Activated CD8-positive, alpha-beta memory T cell treated with anti-CD3 and anti-CD28 coated beads for 36 hours (primary cell): Measurements from ENCODE around the gene C16orf78. TPM values are rescaled to one million over a fixed set of nuclear protein-coding genes. Genes with fewer than 3 reads are reported as not detected.

Source experiments
- CTCF ChIA-PET: fragments of 350-600 bp; sonication (Branson Sonifier 250); formaldehyde crosslinking; loops from one replicate; lab custom pipeline; 2021; ENCODE audit warnings: antibody characterized with exemption; lab: Charles Lee
- POLR2A ChIA-PET: fragments of 350-600 bp; sonication (Branson Sonifier 250); formaldehyde crosslinking; loops from one replicate; lab custom pipeline; 2021; ENCODE audit warnings: antibody characterized with exemption; lab: Charles Lee
- total RNA-seq, 2 experiments: library from RNA; stranded (reverse); gene quantifications; one replicate each; pipeline ENCODE4 v1.2.3, GENCODE V29; 2021

C16orf78 gene
- total RNA-seq, 2 experiments from 2014 or later, result not detected

DNA sequence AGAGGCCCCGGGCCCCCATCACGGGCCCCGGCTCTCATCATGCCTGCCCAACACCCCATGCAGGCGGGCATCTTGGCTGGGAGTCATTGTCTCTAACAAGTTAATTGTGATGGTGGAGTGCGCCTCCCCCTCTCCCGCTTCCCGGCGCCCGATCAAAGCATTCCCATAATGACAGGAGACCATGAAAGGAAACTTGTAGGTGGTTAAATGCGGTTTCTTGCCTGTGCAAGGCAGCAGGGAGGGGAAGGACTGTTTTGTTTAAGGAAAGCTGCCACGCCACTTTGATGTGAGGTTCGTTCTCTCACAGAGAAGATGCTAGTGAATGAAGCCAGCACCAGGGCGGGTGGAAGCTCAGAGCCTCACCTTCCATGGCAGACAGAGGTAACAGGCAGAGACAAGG is 45.4 kb downstream of the C16orf78 start:
- POLR2A ChIA-PET, result no interaction called here
- CTCF ChIA-PET, result interaction anchor here (0.9 kb wide), 1 partner anchor 11 kb away, joined by 3 read pairs; no protein-coding TSS in a partner anchor

DNA sequence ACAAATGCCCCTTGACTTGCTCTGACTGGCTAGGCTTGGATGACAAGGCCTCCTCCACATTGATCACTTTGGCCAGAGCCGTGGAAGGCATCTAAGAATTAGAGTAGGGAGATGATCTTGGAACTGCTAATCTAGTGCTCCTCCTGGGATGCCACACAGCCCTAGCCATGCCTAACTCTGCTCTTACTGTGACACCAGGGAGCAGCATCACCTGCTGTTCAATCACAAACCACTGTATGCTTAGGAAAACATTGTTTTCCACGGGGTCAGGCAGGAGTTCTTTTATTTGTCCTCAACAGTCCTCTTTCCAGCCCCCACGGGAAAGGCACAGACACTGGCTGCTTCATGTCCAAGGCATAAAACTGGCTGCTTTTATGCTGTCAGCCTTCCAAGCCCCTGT is 46.3 kb downstream of the C16orf78 start:
- CTCF ChIA-PET, result no interaction called here
- POLR2A ChIA-PET, result no interaction called here

DNA sequence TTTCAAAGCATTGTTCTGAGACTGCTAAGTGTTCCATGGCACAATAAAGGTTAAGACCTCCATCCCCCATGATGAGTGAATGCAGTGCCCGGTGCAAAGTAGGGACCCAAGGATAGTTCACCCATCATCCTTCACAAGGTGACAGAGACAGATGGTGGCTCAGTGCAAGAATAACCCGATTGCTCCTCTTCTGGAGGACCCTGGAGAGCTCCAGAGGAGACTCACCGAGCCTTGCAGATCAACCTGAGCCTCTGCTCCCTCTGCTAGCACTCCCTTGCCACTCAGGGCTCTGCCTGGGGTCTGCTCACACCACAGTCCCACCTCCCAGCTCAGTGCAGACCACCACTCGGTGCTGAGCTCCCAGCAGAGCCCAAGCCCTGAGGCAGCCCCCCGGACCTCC is 49.3 kb downstream of the C16orf78 start:
- POLR2A ChIA-PET, result no interaction called here
- CTCF ChIA-PET, result no interaction called here

DNA sequence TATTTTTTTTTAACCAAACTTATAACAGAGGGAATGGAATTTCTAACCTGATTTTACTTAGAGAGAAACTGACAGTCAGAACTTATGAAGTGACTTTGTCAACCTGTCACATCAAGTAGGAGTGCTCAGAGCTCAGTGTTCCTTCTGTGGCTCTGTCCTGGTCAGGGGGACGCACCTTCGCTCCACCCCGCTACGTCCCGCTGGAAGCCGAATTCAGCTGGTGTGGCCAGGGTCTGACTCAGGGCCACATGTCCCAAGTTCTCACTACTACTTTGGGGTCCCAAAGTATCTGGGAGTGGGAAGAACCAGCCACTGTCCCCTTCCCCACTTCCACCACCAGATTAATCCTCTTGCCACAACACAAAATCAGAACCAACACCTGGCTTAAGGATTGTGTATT is 51.4 kb downstream of the C16orf78 start:
- ChIA-PET POLR2A (no interaction called here), CTCF (no interaction called here)

DNA sequence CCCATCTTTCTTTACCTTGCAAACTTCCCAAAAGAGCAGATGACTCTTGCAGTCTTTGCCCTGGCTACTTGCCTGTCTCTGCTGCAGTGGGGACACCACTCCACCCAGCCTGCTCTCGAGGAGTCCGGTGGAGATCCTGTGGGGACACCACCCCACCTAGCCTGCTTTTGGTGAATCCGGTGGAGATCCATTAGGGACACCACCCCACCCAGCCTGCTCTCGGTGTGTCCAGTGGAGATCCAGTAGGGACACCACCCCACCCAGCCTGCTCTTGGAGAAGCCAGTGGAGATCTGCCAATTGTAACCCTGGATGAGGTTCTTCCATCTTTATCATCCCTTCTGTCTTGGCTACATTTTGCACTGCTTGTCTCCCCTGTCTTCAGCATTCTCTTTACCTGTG is 54.2 kb downstream of the C16orf78 start:
- ChIA-PET POLR2A (no interaction called here), CTCF (no interaction called here)

DNA sequence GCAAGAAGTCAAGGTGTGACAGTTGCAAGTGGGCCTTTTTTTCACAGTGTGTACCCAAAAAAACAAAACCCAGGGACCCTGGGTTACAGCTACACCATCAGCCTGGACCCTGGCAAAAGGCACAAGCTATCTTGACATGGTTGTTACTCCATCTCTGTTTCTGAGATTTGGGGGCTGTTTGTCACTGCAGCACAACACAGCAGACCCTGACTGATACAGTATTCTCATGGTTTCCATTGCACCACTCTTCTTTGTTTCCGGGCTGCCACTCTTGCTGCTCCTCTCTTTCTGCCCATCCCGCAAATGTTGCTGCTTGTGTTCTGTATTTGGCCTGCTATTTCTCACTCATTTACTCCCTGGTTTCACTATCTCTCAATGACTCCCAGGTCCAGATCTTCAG is 55.2 kb downstream of the C16orf78 start:
- POLR2A ChIA-PET, result no interaction called here
- CTCF ChIA-PET, result no interaction called here

DNA sequence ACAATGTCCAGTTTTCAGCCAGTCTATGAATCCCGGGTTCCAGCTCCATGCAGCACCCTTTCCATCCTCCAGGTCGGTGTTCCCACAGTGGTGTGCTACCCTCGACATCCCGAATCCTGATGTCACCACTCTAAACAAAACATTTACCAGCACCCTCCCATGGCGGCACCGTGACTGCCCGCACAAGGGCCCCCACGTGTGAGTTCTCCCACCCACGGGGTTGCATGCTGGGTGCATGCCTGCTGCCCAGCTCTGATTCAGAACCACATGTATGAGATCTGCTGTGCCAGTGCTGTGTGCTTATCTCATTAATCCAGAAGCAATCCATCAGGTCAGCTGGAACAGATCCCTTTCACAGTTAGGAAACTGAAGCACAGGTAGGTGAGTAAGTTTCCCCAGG is 57.4 kb downstream of the C16orf78 start:
- POLR2A ChIA-PET, result no interaction called here
- CTCF ChIA-PET, result no interaction called here

DNA sequence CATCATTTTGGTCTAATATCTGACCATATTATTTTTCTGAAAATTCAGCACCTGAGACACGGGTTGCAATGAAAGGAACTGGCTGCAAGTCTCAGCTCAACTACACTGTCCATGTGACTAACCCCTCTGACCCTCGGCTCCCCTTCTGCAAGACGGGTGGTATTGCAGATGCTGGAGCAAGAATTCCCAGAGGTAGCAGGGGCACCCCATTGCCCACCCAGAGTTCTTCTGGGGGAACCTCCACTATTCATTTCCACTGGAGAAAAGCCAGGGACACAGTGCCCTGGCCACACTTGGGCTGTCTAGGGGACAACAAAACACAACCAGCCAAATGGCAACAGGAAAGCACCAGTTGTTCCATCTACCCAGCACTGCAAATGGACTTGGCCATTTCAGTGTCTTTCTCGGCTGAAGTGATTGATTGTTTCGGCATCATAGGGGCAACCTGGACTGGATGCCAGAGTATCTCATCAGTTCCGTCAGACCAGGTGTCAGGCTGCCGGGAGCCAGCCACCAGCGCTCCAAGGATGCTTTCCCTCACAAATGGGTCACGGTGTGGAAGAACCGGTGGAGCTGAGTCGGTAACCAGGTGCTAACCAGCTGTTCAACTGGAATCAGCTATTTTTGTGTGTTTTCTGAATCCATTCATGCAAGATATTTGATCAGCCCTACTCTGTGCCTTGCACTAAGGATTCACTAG is 58.1 kb downstream of the C16orf78 start:
- ChIA-PET CTCF (no interaction called here), POLR2A (no interaction called here)

DNA sequence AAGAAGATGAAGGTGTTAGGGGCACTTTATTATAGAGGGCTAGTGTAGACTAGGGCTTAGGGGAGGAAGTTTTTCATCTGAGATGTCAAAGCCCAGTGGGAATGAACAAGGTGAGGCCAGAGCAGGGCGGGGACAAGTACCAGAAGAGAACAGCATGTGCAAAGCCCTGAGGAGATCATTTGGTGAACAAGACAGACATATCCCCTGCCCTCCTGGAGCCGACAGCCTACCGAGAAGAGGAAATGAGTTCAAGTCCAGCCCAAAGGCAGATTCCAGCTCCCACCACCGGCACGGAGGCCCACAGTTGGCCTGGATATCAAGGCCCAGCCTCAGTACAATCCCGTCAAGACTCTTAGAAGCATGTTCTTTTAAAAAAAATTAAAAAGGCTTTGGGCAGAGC is 61.1 kb downstream of the C16orf78 start:
- ChIA-PET CTCF (no interaction called here), POLR2A (no interaction called here)

DNA sequence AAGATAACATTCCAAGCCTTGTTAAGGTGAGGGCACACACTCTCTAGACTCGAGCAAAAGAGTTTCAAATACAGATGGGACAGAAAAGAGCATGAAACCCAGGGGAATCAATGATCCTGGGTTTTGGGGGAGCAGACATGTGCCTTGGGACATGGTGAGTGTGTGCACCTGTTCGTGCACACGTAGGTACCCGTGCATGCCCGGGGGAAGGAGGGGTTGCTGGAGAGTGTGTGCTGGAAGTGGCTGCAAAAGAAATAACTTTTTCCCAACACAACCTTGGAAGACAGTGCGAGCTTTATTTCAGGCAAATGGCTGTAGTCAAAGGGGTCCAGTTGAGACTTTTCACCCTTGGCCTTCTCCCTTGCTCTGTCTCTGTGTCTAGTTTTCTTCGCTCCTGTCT is 62.6 kb downstream of the C16orf78 start:
- POLR2A ChIA-PET, result no interaction called here
- CTCF ChIA-PET, result no interaction called here

DNA sequence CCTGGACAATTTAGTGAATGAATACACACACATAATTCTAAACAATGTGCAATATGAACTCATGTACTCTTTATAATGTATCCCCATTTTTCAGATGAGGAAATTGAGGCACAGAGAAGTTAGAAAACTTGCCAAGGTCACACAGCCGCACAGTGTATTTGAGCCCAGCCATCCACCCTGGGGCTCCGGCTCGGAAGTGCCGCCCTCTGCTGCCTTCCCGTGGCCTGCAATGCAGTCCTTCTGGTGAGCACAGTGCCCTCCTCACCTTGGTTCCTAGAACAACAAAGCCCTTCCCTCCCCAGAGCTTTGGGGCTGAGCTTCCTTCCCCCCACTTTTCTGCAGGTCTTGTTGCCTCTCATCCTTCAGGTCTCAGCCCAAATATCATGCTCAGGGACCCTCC is 63.7 kb downstream of the C16orf78 start:
- POLR2A ChIA-PET, result no interaction called here

DNA sequence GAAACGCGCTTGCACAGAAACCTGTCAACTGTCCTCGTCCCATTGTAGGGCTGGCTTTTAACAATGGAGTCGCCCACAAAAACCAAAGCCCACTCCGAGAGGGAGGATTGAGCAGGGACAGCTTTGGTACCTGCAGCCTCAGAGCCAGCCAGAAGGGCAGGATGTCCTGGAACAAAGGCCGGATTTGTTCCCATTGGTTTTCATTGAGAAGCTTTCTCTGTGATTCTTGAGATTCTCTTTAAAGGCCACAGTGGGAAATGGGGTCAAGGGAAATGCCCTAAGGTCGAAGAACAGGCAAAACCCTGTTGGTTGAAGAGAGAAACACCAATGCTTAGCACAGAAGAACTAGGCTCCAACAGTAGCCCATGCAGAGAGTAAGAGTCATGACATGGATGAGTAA is 65.4 kb downstream of the C16orf78 start:
- POLR2A ChIA-PET, result no interaction called here
- CTCF ChIA-PET, result interaction anchor here (1.0 kb wide), 1 partner anchor 31 kb away, joined by 3 read pairs; no protein-coding TSS in a partner anchor

More for the DNA sequence above, 63.7 kb downstream of the C16orf78 start:
- CTCF ChIA-PET, result no interaction called here

DNA sequence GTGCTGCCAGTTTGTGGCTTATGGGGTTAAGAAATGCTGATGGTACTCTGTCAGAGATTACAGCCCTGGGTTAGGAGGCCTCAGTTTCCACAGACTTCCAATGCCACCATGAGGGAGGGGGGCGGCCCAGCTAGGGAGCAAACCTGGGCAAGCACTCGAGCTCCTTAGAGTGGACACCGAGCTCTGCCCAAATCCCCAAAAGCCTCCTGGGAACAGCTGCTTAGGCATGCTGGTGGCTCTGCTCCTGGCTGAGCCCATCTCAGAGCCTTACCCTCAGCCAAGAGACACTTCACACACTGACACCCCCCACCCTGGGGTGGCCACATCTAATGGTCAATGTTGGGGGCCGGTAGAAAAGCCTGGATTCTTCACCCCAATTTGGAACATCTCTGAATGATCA is 66.1 kb downstream of the C16orf78 start:
- POLR2A ChIA-PET, result no interaction called here
- CTCF ChIA-PET, result interaction anchor here (1.0 kb wide), 1 partner anchor 32 kb away, joined by 3 read pairs; no protein-coding TSS in a partner anchor

DNA sequence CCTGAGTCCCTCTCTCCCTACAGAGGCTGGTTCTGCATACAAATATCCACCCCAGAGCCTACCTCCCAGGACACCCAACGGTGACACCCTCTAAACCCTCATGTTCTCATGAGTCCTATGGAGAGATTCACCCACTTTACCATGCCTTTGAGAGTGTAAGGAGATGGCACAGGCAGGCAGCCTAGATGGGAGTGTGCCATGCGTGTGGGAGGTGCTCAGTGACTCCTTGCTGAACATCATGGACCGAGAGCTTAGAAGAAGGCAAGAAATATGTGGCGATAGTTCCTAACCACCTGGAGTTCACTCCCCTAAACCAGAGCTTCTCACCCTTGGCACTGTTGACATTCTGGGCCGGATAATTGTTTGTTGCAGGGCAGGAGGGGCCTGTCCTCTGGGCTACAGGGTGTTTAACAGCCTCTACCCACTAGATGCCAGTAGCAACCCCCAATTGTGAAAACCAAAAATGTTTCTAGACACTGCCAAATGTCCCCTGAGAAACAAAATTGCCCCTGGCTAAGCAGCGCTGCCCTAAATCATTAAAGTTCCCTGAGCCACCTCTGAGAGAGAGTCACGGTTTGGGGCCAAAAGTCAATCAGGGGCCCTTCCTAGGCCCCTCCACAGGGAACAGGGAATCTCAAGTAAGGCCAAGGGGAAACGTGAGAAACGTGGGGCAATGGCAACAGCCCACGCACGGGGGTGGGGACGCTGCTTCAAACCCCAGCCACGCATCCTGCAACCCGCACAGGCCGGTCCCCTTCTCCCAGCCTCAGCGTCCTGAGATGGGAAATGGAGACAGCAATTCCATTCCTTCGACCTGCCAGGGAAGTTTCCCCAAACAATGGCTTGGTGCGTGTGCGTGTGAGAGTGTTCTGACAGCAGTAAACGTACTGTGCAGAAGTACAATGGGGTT is 66.8 kb downstream of the C16orf78 start:
- ChIA-PET CTCF (interaction anchor here (1.0 kb wide), 1 partner anchor 33 kb away, joined by 3 read pairs; no protein-coding TSS in a partner anchor), POLR2A (no interaction called here)

DNA sequence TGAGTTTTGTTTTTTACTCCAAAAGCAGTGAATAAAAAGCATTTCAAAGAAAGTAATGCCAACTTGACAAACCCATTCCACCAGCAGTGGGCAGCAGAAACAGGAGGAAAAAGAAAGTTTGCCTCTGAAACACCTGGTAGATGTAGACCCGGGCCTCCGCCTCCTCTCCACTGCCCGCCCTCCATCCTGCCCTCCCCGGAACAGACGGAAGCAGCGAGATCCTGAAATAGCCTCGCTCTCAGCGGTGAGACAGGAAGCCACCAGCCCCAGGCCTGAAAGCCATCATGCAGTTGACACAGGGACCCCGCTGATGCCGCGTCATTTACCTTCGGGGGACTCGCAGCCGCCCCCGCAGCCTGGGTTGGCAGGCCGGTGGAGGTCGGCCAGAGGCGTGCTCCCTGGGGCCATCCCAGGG is 67.8 kb downstream of the C16orf78 start:
- CTCF ChIA-PET, result no interaction called here
- POLR2A ChIA-PET, result no interaction called here

DNA sequence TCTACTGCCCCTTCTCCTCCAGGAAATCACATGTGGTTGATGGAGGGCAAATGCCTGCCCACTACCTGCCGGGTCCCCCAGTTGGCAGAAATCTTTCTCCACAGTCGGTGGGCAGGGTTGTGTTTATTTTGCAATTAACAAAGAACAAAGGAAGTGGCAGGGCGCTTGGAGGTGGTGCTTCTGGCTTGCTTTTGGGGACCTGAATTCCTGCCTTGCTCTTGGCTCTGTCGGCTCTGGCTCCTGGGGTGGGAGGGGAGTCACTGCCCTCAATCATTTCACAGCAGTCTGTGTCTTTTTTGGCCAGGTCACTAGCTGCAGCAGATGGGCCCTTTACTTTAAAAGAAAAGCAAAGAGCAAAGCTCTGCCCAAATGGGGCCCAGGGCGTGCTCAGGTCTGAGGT is 69.2 kb downstream of the C16orf78 start:
- POLR2A ChIA-PET, result no interaction called here
- CTCF ChIA-PET, result interaction anchor here (0.8 kb wide), 1 partner anchor 150 kb away, joined by 3 read pairs; no protein-coding TSS in a partner anchor

DNA sequence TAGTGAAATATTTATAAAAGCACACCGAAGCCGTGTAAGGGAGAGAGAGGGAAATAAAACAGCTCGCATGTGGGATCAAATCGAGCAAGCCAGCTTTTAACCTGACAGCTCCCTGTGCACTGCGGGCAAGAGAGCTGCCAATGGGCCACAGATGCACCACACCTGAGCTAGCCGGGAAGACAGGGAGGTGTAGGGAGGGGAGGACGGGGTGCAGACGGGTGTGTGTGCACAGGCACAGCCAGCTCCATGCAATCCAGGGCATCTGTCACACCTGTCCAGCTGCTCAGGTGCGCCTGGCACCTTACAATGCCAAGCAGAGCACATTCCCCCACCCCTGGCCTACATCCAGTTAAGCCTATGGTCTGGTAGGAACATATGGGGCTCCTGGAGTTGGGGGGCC is 70.0 kb downstream of the C16orf78 start:
- CTCF ChIA-PET, result no interaction called here
- POLR2A ChIA-PET, result no interaction called here

DNA sequence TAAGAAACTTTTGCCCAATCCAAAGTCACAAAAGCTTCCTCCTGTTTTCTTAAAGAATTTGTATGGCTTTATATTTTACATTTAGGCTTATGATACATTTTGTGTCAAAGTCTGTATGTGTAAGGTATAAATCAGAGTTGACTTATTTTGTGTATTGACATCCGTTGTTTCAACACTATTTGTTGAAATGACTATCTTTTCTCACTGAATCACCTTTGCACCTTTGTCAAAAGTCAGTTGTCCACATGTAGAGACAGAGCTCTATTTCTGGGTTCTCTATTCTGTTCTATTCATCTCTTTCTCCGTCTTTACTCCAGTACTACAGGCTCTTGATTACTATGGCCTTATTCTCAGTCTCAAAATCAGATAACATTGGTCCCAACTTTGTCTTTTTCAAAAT is 73.2 kb downstream of the C16orf78 start:
- ChIA-PET POLR2A (no interaction called here), CTCF (no interaction called here)
